ENCODE results near the gene DGKD.

The DGKD gene

DNA sequence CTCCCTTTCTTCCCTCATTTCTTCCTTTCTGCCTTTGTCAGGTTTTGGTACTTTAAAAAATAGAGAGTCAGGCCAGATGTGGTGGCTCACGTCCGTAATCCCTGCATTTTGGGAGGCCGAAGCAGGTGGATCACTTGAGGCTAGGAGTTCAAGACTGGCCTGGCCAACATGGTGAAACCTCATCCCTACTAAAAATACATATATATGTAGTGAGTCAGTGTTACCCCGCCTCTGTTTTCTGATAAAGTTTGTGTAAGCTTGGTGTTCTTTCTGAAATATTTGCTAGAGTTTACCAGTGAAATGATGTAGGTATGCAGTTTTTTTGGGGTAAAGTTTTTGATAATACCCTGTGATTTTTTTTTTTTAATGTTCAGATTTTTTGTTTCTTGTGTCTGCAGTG lies 58.8 kb downstream of the DGKD start:
- DNase-seq (ENCODE audit: low read depth) = no peak

DNA sequence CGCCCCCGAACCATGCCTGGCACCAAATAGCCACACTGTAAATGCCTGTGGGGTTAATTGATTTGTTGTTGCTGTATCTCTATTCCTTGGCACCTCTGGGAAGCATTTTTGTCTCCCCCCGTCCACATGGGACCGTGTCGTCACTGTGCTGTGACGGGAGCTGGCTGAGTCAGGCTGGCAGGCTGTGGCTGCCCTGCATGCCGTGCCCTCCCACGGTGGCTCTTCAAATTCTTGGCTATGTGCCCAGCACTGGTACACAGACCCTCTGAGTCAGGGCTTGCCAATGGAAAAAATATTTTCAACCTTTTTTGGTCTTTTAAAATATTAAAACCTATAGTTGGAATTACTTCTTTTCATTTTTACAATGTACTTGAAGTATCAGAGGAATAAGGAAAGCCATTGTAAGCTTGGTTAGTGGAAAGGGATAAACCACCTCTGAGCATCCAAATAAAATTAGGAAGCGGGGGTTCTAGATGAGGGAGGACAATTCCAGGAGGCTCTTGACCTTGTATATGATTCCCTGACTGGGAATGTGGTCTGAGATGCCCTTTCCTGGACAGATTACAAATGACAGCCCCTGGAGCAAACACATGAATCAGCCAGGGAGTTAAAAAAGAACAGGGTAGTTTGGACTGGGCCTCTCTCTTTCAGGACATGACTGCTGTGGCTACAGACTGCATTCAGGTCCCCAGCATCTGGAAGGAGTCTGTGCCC lies 59.4 kb downstream of the DGKD start:
- no peak for DNase-seq (ENCODE audit: low read depth)

DNA sequence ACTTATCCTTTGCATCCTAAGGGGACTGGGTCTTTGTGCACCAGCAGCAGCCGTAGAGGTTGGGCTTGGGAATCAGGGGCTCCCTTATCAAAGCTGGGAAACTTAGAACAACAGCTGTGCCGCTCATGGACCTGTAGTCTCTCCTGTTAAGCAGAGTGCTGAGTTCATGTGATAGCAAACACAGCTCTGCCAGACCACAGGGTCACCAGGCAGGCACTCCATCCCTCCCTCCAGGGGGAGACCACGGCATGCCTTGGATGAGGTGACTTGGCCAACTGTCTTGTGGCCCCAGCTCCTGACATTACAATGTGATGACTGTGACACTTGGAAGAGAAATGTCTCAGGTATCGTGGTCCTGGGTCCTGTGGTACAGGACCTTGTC lies 60.0 kb downstream of the DGKD start:
- DNase-seq (ENCODE audit: low read depth) = no peak

DNA sequence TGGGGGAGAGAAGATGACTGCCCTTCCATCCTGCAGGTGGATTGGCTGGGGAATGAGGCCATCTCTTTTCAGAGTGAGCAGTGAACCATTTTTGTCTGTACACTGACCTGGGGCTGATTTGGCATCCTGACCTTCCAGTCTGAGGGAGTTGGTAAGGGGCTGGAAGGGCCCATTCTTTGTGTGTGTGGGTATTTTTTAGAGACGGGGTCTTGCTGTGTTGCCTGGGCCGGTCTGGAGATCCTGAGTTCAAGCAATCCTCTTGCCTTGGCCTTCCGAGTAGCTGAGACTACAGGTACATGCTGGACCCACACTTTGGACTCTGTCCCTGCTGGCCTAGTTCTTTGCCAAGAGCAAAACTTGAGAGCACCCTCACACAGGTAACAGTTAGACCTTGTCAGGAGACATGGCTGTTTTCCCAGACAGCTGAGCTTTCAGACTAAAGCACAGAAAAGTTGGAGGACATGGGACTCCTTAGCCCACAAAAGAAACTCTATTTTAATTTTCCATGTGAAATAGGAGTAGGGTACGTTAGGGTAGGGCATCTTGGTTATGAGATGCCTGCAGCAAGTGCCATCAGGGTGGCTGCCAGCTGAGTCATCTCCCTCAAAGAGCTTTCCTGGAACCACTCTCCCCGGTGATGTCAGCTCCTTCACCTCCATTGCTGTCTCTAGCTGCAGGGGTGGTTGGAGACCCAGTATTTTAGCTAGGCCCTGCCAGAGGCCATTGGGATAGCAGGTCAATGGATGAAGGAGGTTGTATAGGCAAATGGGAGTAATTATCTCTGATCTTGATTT lies 60.7 kb downstream of the DGKD start:
- DNase-seq (ENCODE audit: low read depth) = no peak

DNA sequence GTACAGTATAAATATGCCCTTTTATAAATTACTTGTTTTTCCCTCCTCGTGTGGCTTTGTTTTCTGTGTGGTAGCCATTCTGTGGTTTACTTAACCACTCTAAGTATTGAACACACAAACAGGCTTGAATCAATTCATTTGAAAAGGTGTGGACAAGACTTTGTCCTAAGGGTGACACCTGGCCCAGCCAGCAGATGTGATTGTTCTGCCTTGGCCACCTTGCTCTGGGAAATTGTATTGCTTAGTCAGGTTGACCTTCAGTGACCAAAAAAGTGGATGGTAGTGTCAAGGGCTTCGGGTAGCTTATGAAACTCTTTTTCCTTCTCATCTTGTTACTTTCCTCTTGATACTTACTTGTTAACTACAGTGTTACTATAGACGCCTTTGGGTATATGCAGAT lies 61.9 kb downstream of the DGKD start:
- DNase-seq (ENCODE audit: low read depth) = no peak

DNA sequence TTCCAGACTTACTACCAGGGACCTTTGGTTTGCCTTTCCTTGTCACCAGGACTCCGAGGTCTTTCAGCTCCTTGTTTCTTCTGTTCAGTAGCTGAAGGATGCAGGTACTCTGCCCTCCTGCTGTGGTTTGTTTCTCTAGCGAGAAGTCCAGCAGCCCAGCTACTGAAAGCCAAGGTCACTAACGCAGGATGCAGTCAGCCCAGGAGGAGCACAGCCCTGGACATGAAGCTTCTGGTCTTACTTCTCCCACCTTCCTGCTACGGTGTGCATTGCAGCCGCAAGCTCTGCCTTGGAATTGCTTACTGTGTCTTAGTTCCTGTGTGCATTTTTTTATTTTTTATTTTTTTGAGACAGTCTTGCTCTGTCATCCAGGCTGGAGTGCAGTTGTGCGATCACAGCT lies 62.4 kb downstream of the DGKD start:
- no peak for DNase-seq (ENCODE audit: low read depth)

DNA sequence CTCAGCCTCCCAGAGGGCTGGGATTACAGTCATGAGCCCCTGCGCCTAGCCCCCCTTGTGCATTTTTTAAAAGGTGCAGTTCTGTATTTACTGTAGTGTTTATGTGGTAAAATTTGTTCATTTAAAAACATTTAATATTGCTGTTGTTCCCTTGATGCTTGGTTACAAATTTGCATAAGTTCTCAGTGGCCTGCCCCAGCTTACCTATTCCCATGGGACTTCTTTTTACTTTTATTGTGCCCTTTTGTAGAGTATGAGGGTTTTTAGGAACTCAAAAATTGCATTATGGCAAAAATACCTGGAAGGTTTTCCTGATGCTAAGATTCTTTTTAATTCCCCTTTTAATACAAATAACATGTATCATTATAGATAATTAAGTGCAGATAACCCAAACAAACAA lies 63.0 kb downstream of the DGKD start:
- no peak for DNase-seq (ENCODE audit: low read depth)

DNA sequence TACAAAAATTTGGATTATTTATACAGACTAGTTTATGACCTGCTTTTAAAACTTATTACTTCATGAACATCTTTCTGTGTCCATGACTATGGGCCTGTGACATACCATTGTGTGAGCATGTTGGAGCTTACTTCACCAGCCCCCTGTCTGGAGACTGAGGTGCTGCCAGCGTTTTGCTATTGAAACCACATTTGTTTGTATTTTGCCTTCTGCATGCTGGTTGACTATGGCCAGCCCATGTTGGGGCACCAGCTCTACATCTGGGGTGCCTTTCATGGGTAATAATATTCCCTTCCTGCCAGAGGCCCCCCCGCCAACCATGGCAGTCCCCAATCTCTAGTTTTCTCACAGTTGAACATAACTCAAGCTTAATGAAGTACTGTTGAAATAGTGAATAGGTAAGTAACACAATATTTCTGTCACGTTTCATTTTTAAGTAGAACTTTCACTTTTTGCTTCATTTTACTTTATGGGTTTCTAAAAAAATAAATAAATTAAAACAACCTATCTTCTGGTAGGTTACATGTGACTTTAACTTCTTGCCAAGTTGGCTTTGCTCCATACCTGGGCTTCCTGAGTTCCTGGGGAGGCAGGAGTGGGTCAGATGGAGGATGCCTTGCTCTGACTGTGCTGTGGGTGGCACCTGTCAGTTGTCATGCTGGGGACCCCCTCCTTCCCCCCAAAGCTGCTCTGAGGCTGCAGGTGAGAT lies 63.9 kb downstream of the DGKD start:
- no peak for DNase-seq (ENCODE audit: low read depth)

DNA sequence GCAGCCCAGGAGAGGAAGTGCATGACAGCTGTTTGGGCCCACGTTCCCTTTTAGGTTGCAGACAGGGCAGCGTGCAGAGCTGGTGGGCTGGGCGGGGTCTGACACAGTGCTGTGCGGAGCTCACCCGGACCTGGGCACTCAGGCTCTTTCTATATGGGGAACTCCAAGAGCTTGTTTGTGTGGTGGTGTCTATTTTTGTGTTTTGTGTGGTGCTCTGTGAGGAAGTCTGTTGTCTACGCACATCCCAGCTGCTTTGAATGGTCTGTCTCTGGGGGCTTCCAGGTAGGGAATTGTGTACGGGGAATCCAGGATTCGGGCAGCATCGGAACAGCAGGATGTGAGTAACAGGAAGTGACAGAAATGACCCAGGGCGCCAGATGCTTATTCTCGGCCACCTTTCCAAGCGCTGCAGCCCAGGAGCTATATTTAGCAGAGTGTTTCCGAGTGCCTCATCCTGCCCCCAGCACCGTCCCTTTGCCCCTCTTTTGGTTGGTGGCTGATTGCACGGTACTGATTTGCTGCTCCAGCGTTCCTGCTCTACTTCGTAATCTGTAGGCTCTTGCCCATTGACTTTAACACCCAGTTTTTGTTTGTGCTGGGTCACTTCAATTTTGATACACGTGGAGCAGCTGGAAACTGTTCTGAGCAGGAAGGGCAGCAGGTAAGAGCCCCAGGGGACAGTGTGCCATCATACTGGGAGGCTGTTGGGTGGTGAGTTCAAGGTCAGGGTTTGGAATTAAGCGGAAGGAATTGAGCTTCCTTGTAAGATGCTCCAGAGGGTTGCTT lies 64.7 kb downstream of the DGKD start:
- DNase-seq (ENCODE audit: low read depth) = no peak

DNA sequence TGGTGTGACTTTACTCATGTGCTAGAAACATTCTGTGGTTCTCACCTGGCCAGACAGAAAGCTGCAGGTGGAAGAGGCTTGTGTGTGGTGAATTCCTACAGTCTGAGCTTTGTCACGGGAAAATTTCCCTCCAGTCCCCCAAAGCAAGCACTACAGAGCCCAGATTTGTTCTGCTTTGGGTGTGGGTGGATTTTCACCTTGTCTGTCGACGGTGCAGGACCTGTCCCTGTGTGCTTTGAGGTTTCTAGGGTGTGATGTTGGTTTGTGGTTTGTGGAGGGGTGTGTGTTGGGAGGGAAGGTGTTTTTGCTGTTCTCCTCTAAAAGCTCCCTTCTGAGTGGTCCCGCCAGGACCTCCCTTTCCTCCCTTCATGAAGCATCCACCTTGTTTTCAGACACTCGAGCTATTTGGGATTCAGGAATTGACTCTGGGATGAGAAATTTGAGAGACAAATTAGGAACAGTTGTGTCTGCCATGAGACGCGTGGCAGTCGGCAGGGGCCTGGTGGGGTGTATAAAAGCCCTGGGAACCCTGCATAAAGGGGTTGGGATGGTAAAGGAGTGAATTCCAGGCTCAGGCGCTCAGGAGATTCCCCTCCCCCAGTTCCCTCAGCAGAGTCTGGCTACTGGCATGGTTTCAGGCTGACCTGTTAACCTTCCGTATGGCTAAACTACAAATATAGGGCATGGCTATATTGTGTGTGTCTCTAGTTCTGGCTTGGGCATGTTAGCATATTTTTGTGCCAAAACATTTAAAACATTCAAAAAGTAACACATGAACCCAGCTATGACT lies 65.5 kb downstream of the DGKD start:
- DNase-seq (ENCODE audit: low read depth) = no peak

DNA sequence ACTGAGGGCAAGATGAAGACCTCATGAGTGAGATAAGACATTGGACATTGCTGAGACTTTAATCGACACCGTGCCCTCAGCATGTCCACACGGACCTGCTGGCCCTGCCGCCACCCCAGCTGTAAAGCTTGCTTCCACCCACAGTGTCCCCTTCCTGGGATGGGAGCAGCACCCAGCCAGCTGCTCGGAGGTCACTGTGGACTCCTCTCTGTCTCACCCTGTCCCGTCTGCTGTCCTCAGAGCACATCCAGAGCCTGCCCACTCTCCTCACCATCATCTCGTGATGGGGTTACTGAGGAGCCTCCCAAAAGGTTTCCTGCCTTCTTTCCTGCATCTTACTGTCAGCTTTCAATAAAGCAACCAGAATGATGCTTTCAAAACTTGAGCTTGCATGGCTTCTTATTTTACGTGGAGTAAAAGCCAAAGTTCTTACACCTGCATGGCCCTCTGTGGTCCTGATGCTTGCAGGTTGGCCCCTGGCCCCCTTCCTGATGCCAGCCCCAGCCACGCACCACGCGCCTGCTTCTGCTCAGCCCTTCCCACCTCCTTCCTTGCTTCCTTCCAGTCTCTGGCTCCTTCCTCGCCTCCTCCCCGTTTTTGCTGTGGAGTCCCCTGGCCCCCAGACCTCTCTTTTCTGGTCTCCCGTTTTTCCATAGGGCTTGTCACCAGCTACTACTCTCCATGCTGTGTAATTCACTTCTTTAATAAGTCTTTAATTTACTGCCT lies 67.0 kb downstream of the DGKD start:
- DNase-seq (ENCODE audit: low read depth) = no peak

DNA sequence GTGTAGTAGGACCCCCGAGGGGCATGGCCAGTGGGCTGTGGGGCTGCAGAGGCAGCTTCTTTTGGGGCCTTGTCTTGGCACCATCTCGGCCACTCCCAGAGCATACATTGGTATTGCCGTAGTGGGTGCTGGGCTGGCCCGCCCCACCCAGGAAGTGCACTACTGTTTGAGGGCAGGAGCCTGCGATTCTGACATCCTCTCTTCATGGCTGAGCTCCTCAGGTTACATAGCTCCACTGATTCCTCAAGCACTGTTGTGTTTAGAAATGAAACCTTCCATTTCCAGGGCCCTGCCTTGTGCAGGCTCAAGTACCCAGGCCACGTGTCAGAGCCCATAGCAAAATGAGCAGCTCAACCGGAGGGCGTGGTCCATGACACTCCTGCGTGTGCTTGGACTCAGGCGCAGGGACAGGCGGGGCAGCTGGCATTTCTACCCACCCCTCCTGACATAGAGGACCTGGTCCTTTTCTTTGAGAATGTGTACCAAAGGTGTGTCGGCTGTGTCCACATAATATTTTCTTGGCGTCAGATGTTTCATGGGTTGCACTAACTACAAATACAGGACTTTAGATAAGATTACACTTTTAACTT lies 67.9 kb downstream of the DGKD start:
- DNase-seq (ENCODE audit: low read depth) = no peak

DNA sequence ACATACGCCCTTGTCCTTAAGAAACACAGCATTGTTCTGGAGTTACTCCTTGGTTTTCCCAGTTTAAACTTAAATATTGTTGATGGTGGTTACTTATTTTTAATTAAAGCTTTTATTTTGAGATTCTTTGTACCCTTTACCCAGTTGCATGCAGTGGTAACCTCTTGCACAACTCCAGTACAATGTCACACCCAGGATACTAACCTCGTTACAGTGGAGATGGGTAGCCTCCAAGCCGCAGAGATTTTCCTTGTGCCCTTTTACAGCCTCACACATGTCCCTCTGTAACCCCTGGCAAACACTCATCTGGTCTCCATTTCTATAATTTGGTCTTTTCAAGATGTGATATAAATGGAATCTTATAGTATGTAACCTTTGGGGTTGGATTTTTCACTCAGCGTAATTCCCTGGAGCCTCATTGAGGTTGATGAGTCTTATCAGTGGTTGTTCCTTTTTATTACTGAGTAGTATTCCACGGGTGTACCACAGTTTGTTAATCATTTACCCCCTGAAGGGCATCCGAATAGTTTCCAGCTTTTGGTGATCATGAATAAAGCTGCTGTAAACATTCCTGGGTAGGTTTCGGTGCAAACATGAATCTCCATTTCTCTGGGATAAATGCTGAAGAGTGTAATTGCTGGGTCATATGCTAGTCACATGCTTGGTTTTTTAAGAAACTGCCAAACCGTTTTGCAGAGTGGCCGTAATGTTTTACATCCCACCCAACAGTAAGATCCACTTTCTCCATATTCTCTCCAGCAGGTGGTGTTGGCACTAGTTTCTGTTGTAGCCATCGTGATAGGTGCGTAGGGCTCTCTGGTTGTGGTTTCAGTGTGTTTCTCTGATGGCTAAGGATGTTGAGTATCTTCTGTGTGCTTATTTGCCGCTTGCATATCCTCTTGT lies 68.6 kb downstream of the DGKD start:
- no peak for DNase-seq (ENCODE audit: low read depth)

DNA sequence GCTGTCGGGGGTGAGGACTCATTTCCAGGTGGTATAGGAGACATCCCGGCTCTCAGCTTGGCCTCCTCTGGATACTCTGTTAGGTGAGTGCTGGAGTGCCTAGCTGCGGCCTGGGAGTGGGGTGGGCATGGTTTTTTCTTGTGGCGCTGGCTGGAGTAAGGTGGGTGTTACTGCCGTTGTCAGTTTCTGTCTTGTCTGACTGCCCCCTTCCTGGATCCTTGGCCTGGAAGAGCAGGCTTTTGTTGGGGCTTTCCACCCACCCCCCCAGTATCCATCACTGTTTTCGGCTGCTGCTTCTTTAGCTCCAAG lies 69.2 kb downstream of the DGKD start:
- no peak for DNase-seq (ENCODE audit: low read depth)

DNA sequence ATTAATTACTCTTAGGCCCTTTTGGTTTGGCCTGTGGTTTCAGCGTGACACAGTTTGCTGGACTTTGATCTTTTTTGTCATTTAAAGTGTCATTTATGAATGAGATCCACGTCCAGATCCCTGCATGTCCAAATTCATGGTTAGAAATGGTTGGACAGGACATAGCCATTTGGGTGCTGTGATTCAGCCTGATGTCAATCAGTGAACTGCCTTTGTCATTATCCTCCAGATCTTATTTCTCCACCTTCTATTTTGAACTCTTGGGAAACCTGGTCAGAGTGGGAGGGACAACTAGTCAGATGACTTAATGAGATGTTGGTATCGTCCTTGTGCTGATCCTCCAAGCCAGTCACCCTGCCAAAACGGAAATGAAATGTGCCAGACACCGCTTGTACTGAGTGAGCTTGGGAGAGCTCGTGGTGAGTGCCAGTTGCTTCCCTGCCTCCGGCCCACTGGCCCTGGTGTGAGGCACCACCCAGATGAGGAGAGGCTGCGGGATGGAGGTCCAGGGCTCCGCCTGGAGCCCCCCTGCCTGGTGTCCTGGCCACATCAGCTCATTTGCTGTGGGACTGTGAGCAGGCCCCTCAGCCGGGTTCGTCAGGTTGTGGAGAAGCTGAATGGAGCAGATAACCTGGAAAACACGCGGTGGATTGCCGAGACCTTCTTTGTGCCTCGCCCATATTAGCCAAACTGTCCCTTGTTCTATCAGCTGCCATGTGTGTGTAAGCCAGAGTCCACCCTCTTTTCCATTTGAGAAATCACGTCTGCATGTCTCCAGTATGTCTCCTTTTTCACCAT lies 70.1 kb downstream of the DGKD start:
- no peak for DNase-seq (ENCODE audit: low read depth)

DNA sequence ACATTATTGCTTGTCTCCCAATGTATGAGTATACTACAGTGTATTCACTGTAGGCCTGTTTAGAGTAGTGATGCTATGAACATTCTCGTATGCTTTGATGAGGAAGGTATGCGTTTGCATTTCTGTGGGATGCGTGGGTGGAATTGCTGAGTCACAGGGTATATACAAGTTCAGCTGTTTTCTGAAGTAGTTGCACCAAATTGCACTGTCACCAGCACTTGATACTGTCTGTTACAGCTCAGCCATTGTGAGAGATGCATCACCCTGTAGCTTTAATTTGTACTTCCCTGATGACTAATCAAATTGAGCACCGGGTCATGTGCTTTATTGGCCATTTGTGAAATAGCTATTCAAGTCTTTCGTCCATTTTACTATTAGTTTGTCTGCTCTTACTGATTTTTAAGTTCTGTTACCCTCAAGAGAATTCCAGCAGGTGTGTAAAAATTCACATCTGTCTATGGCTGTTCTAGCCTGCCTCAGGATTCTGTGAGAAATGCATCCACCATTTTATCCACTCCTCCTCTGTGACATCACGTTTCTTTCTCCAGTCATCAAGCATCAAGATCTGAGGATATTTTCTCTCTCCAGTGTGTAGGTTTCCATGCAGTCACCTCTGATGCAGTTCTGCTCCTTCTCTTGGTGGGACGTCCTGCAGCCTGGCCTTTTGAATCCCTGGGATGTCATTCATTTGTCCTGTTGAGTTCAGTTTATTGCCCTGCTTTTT lies 72.5 kb downstream of the DGKD start:
- DNase-seq (ENCODE audit: low read depth) = peak; percentile 97

DNA sequence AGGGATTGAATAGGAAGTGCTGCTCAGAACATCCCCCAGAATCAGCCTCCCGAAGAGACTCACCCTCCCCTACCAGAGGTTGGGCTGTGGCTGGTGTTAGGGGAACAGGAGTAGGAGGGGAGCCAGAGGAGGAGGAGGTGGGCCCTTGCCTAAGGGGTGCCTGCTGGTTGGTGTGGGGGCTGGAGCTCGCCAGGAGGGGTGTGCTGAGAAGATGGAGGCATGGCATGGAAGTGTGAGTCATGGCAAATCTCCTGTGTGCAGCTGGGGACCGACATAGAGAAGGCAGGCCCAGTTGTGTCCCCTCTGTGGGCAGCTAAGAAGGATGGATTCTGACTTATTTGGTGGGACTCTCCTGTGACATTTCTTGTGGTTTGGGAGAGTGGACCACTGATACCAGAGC lies 73.7 kb downstream of the DGKD start:
- no peak for DNase-seq (ENCODE audit: low read depth)

DNA sequence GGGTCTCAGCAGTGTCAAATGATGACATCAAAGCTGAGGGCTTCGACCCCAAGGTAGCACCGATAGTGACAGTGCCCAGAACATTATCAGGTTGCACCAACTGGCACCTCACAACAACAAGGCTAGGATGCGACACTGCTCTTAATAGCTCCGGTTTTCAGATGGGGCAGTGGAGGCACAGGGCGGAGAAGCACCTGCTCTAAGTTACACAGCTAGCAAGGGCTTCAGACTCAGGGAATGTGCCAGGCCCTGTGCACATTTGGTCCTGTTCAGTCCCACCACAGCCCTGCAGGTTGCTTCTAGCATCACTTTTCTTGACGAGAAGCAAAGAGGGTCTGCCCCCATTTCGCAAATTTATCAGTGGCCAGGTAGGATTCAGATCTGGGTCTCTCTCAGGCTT lies 74.1 kb downstream of the DGKD start:
- no peak for DNase-seq (ENCODE audit: low read depth)
